ENCODE measurements around the gene PSEN2.

- TF ChIP-seq CTCF (IDR thresholded peaks at IDR 0.05) = no peak
- TF ChIP-seq POLR2AphosphoS5 (IDR thresholded peaks at IDR 0.05) = no peak
- no peak for TF ChIP-seq POLR2A (IDR thresholded peaks at IDR 0.05)
Measured at GRCh38 chr1:226912587-226913176, 42.3 kb downstream of the PSEN2 start.

All from suprapubic skin (tissue), 4 donors.